Panc1 (cell line): ENCODE data around the gene ASAP2. TPM values are rescaled to one million over a fixed set of nuclear protein-coding genes. Genes with fewer than 3 reads are reported as not detected.

Experiments used
- ATAC-seq: fragments of 200-7000 bp; cut with Tn5 transposase; 2 replicates; pipeline ENCODE4 v1.9.1; 2020; ENCODE audit warnings: mild to moderate bottlenecking, moderate library complexity
- BruUV-seq: library from RNA; stranded (reverse); fragments of 400-500 nt; replicated peaks from 2 replicates; lab custom pipeline; 2021; lab: Mats Ljungman, UMichigan
- CTCF ChIA-PET: fragments of 300-600 bp; sonication (Branson Sonifier 250); formaldehyde crosslinking; loops from one replicate; lab custom pipeline; 2022; ENCODE audit warnings: antibody characterized with exemption; lab: Charles Lee
- POLR2A ChIA-PET: fragments of 300-600 bp; sonication (Branson Sonifier 250); formaldehyde crosslinking; loops from one replicate; lab custom pipeline; 2022; ENCODE audit warnings: antibody characterized with exemption; lab: Charles Lee
- DNase-seq: peaks from one replicate; pipeline ENCODE4 v3.0.0-alpha.2; 2010; ENCODE audit warnings: low read depth, low spot score
- H3K27ac ChIP-seq: 2 replicates; pipeline ENCODE4 v1.5.1; 2011; ENCODE audit warnings: mild to moderate bottlenecking, low read length, inconsistent platforms
- H3K27me3 ChIP-seq: fragments of 200-500 bp; sonication (Bioruptor generic); 2 replicates; pipeline ENCODE4 v1.6.0; 2014; ENCODE audit warnings: low read length, inconsistent platforms; ENCODE audit not compliant: control insufficient read depth, insufficient read depth
- H3K36me3 ChIP-seq: fragments of 200-500 bp; sonication (Bioruptor generic); 2 replicates; pipeline ENCODE4 v1.5.1; 2014; ENCODE audit warnings: inconsistent platforms, mild to moderate bottlenecking, low read length, moderate library complexity; ENCODE audit not compliant: control insufficient read depth, insufficient read depth
- H3K4me1 ChIP-seq: 2 replicates; pipeline ENCODE4 v1.5.1; 2011; ENCODE audit warnings: inconsistent platforms, mild to moderate bottlenecking, low read length, moderate library complexity; ENCODE audit not compliant: control insufficient read depth, insufficient read depth
- H3K4me3 ChIP-seq, 2 experiments: 2 replicates each; pipeline ENCODE4 v1.5.1; 2011 to 2012; ENCODE audit warnings: low read depth in 2 of 2, low read length in 2 of 2, mild to moderate bottlenecking in 2 of 2, inconsistent platforms in 1 of 2, moderate library complexity in 1 of 2
- H3K9me3 ChIP-seq: fragments of 200-500 bp; sonication (Bioruptor generic); 2 replicates; pipeline ENCODE4 v1.5.1; 2014; ENCODE audit warnings: low read depth, mild to moderate bottlenecking, inconsistent platforms, low read length, moderate library complexity; ENCODE audit not compliant: control insufficient read depth, insufficient read depth
- SIN3A ChIP-seq: IDR thresholded peaks from 2 replicates; pipeline ENCODE4 v1.6.1; 2012; ENCODE audit warnings: low read depth, mild to moderate bottlenecking, low read length, moderate library complexity, borderline replicate concordance; ENCODE audit not compliant: insufficient read depth
- TCF7L2 ChIP-seq: IDR thresholded peaks from 2 replicates; pipeline ENCODE4 v1.6.1; 2011; ENCODE audit warnings: mild to moderate bottlenecking, low read depth, low read length, inconsistent platforms
- in situ Hi-C: cut with HindIII; loops from 2 replicates; pipeline ENCODE4 v1.10.0; 2016; ENCODE audit warnings: low sequenced_read_pairs, low pct_unique_long_range_greater_than_20kb
- intact Hi-C: fragments of 100-400 bp; cut with micrococcal nuclease; formaldehyde crosslinking; loops from one replicate; pipeline ENCODE4 v1.10.0; 2022; ENCODE audit not compliant: unreplicated experiment
- total RNA-seq: library from RNA; stranded (reverse); gene quantifications from one replicate; pipeline ENCODE4 v1.2.1, GENCODE V29; 2021; ENCODE audit not compliant: unreplicated experiment
- TF ChIP-seq, protein P1 (sequence below): fragments of 450-650 bp; IDR thresholded peaks from 2 replicates; pipeline ENCODE4 v1.5.1; 2017; ENCODE audit warnings: mild to moderate bottlenecking
- TF ChIP-seq, protein P2 (sequence below), 2 experiments: IDR thresholded peaks; 2 replicates each; pipeline ENCODE4 v1.6.1; 2011 to 2012; ENCODE audit warnings: low read depth in 2 of 2, control low read depth in 1 of 2, low read length in 1 of 2, mild to moderate bottlenecking in 1 of 2, moderate library complexity in 1 of 2; ENCODE audit not compliant: insufficient read depth in 1 of 2

Gene ASAP2
- total RNA-seq, 1 experiment from 2014 or later: 107 TPM

DNA sequence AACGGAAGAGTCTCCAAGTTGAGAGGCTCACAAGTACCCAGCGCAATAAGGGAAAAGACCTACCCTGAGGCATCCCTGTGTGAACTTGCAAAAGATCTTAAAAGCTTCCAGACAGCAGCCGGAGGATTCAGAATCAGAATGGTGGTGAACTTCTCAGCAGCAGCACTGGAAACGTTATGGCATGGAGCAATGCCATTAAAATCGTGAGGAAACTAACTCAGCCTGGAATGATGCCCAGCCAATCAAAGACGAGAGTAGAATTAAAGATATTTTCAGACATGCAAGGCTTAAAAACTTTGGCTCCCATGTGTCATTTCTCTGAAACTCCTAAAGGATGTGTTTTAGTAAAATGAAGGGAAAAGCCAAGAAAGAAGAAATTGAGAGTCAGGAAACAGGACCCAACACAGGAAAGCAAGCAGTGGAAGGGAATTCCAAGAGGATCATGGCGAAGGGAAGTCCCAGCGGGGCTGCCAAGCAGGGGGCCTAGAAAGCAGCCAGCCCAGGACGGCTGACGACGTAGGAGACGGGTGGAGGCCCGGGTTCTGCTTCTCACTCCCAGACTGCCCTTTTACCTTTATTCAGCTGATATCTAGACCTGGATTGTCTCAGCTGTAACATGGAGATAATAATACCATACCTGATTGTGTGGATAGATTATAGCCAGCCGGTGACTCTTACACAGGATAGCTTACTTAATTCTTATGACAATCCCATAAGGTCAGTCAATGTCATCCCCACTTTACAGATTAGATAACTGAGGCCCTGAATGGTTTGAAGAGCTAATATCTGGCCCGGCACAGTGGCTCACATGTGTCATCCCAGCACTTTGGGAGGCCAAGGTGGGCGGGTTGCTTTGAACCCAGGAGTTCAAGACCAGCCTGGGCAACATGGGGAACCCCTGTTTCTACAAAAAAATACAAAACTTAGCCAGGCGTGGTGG is 92.8 kb downstream of the ASAP2 start:
- intact Hi-C loops (no loop called here), in situ Hi-C loops (no loop called here)
- no peaks in the 10 kb centered on the region for H3K9me3 ChIP-seq
- H3K27me3 ChIP-seq: no peaks in the 10 kb centered on the region
- no peak overlapping the region for H3K4me3 ChIP-seq
- POLR2A ChIA-PET: no interaction called here
- no peaks in the 10 kb centered on the region for H3K36me3 ChIP-seq
- TF ChIP-seq SIN3A: no peak
- no peak for TF ChIP-seq TCF7L2
- TF ChIP-seq, protein P1, sequence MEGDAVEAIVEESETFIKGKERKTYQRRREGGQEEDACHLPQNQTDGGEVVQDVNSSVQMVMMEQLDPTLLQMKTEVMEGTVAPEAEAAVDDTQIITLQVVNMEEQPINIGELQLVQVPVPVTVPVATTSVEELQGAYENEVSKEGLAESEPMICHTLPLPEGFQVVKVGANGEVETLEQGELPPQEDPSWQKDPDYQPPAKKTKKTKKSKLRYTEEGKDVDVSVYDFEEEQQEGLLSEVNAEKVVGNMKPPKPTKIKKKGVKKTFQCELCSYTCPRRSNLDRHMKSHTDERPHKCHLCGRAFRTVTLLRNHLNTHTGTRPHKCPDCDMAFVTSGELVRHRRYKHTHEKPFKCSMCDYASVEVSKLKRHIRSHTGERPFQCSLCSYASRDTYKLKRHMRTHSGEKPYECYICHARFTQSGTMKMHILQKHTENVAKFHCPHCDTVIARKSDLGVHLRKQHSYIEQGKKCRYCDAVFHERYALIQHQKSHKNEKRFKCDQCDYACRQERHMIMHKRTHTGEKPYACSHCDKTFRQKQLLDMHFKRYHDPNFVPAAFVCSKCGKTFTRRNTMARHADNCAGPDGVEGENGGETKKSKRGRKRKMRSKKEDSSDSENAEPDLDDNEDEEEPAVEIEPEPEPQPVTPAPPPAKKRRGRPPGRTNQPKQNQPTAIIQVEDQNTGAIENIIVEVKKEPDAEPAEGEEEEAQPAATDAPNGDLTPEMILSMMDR: no peak
- peaks cover 21% of the 10 kb centered on the region; the same call in 1 of the 2 replicates for H3K4me1 ChIP-seq
- H3K27ac ChIP-seq: no peak overlapping the region; the same call in 1 of the 2 replicates
- CTCF ChIA-PET: interaction anchor here (0.6 kb wide), 1 partner anchor 315 kb away, joined by 3 read pairs; no protein-coding TSS in a partner anchor
- ATAC-seq (no peak), DNase-seq (no peak)
- BruUV-seq: TSS peak; percentile 47

DNA sequence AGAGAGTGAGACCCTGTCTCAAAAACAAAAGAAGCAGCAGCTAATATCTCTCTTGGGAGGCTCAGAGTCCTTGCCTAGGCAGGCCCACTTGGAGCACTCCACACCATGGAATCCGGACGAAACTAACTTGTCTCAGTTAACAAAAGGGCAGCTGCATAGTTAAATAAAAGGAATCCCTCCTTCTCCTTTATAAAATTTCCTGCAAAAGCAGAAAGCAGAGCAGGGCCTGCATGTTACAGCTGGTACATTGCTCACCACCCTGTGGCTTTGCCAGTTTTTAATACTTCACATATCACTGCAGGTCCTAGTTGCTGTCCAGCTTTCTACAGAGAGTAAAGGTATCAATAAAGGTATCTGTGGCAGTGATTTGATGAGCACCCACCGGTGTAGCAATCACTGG is 93.6 kb downstream of the ASAP2 start:
- ATAC-seq: no peak
- no peaks in the 10 kb centered on the region for H3K9me3 ChIP-seq
- in situ Hi-C loops (no loop called here), intact Hi-C loops (no loop called here)
- H3K27me3 ChIP-seq: no peaks in the 10 kb centered on the region
- DNase-seq: no peak
- TF ChIP-seq, protein P2, sequence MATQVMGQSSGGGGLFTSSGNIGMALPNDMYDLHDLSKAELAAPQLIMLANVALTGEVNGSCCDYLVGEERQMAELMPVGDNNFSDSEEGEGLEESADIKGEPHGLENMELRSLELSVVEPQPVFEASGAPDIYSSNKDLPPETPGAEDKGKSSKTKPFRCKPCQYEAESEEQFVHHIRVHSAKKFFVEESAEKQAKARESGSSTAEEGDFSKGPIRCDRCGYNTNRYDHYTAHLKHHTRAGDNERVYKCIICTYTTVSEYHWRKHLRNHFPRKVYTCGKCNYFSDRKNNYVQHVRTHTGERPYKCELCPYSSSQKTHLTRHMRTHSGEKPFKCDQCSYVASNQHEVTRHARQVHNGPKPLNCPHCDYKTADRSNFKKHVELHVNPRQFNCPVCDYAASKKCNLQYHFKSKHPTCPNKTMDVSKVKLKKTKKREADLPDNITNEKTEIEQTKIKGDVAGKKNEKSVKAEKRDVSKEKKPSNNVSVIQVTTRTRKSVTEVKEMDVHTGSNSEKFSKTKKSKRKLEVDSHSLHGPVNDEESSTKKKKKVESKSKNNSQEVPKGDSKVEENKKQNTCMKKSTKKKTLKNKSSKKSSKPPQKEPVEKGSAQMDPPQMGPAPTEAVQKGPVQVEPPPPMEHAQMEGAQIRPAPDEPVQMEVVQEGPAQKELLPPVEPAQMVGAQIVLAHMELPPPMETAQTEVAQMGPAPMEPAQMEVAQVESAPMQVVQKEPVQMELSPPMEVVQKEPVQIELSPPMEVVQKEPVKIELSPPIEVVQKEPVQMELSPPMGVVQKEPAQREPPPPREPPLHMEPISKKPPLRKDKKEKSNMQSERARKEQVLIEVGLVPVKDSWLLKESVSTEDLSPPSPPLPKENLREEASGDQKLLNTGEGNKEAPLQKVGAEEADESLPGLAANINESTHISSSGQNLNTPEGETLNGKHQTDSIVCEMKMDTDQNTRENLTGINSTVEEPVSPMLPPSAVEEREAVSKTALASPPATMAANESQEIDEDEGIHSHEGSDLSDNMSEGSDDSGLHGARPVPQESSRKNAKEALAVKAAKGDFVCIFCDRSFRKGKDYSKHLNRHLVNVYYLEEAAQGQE (IDR thresholded peaks at IDR 0.05; ENCODE audit: insufficient read depth in 1 of 2, low read depth in 2 of 2, low read length in 1 of 2): no peak
- H3K36me3 ChIP-seq: no peaks in the 10 kb centered on the region
- no peak overlapping the region for H3K27ac ChIP-seq
- H3K4me1 ChIP-seq: peaks cover 17% of the 10 kb centered on the region; the same call in 1 of the 2 replicates
- CTCF ChIA-PET: interaction anchor here (0.6 kb wide), 1 partner anchor 316 kb away, joined by 3 read pairs; no protein-coding TSS in a partner anchor
- H3K4me3 ChIP-seq: no peak overlapping the region
- POLR2A ChIA-PET: no interaction called here
- no TSS peak for BruUV-seq
